D721Med (cell line): ENCODE measurements around the gene PDE6A.

Source experiments
- DNase-seq: peaks from one replicate; pipeline ENCODE4 v3.0.0; 2011; ENCODE audit warnings: low spot score; ENCODE audit not compliant: insufficient read length
- FAIRE-seq: peaks from 2 replicates; lab custom pipeline; 2011; peaks lifted over from hg19 to GRCh38; lab: Jason Lieb, UNC
- TF ChIP-seq, protein P1 (sequence below): IDR thresholded peaks from 2 replicates; pipeline ENCODE4 v1.5.1; 2012; ENCODE audit warnings: mild to moderate bottlenecking, control low read depth; ENCODE audit not compliant: insufficient read depth; ENCODE audit errors: missing control alignments

The PDE6A gene

DNA sequence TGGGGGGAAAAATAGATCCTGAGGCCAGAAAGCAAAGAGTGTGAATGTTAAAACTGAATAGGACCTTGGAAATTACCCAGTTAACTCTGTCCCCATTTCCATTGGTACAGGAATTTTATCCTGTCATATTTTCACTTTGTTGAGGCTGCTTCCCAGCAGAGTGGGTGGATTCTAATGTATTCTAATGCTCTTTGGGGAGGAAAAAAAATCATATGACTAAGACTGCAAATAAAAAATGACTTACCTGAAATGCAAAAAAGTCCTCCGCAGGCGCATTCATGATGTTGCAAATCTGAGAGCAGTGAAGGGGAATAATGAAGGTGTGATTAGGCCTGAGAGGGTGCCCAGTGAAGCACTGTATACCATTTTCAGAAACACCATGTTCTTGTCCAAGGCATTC lies 41.2 kb downstream of the PDE6A start:
- DNase-seq = no peak
- TF ChIP-seq, protein P1, sequence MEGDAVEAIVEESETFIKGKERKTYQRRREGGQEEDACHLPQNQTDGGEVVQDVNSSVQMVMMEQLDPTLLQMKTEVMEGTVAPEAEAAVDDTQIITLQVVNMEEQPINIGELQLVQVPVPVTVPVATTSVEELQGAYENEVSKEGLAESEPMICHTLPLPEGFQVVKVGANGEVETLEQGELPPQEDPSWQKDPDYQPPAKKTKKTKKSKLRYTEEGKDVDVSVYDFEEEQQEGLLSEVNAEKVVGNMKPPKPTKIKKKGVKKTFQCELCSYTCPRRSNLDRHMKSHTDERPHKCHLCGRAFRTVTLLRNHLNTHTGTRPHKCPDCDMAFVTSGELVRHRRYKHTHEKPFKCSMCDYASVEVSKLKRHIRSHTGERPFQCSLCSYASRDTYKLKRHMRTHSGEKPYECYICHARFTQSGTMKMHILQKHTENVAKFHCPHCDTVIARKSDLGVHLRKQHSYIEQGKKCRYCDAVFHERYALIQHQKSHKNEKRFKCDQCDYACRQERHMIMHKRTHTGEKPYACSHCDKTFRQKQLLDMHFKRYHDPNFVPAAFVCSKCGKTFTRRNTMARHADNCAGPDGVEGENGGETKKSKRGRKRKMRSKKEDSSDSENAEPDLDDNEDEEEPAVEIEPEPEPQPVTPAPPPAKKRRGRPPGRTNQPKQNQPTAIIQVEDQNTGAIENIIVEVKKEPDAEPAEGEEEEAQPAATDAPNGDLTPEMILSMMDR = no peak
- FAIRE-seq = no peak

DNA sequence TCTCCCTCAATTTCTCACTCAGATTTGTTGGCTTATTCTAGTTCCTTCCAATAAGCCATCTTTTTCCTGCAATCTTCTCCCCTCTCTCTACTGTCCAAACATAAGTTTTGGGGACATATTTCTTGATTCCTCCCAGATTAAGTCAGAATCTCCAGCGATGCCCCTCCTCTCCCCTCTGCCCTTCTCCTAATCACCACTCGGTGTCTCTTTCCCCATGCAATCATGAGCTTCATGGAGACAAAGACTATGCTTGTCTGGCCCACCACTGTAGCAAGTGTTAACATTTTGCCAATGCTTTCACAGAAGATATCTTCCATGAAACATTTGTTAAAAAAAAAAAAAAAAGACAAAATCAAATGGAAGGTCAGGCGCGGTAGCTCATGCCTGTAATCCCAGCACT lies 42.4 kb downstream of the PDE6A start:
- no peak for FAIRE-seq
- TF ChIP-seq, protein P1 = peak; percentile 37

DNA sequence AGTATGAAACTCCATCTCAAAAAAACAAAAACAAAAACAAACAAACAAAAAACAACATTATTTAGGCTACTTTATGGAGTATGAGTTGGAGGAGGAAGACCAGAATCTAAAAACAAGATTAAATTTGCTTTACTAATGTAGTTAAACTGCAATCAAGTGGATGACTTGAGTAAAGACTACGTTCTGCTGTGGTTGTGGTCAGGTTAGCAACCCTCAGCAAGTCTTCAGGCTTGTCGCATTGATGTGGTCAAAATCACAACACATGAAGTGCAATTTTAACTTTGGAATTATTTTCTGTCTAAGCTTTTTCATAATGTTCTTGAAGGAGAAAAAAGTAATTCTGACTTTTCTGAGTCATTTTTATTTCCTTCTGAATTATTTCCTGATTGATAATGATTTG lies 43.1 kb downstream of the PDE6A start:
- TF ChIP-seq, protein P1 = no peak
- FAIRE-seq = no peak
- no peak for DNase-seq

More for the DNA sequence above, 42.4 kb downstream of the PDE6A start:
- DNase-seq = no peak

DNA sequence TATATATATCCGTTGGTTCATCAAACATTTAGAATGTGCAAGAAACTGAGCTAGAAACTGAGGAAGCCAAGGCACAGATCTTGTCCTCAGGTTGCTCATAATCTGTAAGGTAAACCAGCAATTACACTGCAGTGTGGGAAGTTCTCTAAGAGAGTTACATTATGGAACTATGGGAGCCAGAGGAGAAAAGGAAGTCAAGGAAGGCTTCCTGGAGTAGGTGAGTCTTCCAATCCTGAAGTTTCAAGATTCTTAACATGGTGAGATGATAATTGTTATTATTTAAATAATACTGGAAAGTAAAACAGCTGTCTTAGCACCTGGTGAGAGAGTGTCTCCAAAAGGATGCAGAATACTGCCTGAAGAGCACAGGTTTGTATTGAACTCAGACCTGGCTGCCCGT lies 44.2 kb downstream of the PDE6A start:
- DNase-seq (no peak), FAIRE-seq (no peak)
- TF ChIP-seq, protein P1 = no peak

DNA sequence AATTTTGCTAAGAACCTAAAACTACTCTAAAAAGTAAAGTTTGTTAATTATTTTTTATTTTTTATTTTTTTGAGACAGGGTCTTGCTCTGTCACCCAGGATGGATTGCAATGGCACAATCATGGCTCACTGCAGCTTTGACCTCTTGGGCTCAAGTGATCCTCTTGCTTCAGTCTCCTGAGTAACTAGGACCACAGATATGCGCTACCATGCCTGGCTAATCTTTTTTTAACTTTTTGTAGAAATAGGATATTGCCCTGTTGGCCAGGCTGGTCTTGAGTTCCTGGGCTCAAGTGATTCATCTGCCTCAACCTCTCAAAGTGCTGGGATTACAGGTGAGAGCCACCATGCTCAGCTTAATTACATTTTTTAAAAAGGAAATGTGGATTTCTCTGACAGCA lies 45.8 kb downstream of the PDE6A start:
- TF ChIP-seq, protein P1 = no peak
- FAIRE-seq = no peak
- DNase-seq = no peak

DNA sequence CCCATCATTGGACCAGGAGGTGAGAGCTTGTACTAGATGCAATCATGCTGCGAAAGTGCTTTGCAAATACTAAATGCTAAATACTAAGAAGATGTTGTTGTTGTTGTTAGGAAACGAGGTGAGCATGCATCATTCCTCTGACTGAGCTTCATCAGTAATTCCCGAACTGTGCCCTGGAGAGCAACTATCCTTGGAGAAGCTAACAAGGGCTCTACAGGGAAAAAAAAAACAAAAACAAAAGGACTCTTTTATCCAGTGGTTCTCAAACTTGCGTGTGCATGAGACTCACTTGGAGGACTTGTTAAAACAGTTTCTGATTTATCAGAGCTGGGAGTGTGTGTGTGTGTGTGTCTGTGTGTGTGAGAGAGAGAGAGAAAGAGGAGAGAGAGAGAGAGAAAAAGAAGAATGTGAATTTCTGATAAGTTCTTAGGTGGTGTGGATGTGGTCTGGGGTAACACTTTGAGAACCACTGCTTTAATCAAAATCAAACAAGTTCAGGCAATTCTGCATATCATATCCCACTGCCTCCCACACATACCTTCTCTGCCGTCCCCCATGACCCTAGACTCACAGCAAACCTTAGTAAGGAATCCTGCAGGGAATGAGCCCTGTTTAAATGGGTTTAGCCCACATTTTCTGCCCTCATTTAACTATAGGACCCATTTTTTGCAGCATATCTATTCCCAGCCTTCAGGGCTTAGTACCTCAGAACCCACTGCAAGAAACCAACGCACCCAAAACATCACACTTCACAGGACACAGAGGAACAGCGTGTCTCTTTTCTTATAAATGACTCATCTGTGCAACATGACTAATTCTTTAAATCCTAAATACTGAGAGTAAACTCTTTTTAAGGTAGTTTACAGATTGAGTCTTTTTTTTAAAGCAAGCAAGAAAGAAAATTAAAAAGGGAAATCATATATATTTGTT lies 48.9 kb downstream of the PDE6A start:
- FAIRE-seq (no peak), DNase-seq (no peak)
- TF ChIP-seq, protein P1 = no peak

DNA sequence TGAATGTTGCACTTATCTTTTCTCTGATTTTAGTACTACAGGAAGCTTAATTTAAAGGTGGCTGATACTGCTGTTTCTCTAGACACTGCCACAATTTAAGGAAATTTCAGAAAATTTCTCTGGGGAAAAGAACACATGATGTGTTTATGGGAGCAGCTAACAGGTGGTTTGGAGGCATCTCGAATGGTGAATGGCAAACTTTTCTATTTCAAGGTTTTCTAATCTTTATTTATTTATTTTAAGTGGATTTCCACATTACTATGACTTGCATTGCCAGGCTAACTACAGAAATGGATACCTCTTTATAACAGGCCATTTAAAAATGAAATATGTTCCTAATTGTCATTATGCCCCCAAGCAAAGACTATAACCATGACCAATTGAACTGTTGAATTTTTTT lies 50.4 kb downstream of the PDE6A start:
- no peak for DNase-seq
- FAIRE-seq = no peak
- TF ChIP-seq, protein P1 = no peak
